Inflammatory macrophage treated with lipopolysaccharide for 4 hours (primary cell): ENCODE data around the gene NT5DC1.
A peak's percentile ranks its signal among the peaks of the same experiment; 100 is the strongest.
"Not testable (repeated sequence)": the region's sequence is repeated elsewhere in the genome, so short reads cannot be mapped to it uniquely, and the experiment has no call there.

Source experiments
- DNase-seq: peaks from one replicate; pipeline ENCODE4 v3.0.0-alpha.2; 2020

Gene NT5DC1

GRCh38 chr6:116094041-116094440, 6.6 kb upstream of the NT5DC1 start:
- no peak for DNase-seq

DNA sequence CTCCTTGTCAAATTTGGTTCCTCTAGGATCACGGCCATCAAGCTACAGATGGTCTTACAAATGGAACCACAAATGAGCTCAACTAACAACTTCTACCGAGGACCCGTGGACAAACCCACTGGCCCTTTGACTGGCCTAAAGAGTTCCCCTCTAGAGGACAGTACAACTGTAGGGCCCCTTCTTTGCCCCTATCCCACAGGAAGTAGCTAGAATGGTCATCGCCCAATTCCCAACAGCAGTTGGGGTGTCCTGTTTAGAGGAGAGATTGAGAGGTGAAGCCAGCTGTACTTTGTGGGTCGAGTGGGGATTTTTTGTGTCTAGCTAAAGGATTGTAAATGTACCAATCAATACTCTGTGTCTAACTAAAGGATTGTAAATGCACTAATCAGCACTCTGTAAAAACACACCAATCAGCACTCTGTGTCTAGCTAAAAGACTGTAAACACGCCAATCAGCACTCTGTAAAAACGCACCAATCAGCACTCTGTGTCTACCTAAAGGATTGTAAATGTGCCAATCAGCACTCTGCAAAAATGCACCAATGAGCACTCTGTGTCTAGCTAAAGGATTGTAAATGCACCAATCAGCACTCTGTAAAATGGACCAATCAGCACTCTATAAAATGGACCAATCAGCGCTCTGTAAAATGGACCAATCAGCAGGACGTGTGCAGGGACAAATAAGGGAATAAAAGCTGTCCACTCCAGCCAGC, 4.4 kb upstream of the NT5DC1 start:
- DNase-seq, result not testable (repeated sequence)

GRCh38 chr6:116096979-116097816, 3.5 kb upstream of the NT5DC1 start:
- DNase-seq, result peak; percentile 32

- no peak for DNase-seq
Observed at GRCh38 chr6:116099036-116099435, 1.6 kb upstream of the NT5DC1 start.

GRCh38 chr6:116101302-116101718, 657 bp downstream of the NT5DC1 start:
- DNase-seq, result no peak

- no peak for DNase-seq
Observed at GRCh38 chr6:116101790-116102189, 1.1 kb downstream of the NT5DC1 start.

DNA sequence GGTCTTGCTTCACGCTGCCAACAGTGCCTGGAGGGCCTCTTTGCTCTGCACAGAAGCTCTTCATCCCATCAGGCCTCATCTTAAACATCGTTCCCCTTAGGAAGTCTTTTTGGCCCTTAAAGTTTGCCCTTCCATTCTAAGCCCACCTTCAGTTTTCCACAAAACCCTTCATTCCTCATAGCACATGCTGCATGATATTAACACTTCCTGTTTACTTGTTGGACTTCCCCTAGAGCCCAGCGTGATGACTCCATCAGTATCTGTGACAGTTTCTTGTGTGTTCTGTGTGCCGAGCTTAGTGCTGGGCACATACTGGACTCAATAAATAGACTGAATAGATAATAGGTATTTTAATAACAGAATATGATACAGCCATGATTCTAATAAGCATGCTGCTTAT, 2.2 kb downstream of the NT5DC1 start:
- DNase-seq, result peak; percentile 45

- DNase-seq, result no peak
Observed at GRCh38 chr6:116104636-116105035, 4.0 kb downstream of the NT5DC1 start.

DNA sequence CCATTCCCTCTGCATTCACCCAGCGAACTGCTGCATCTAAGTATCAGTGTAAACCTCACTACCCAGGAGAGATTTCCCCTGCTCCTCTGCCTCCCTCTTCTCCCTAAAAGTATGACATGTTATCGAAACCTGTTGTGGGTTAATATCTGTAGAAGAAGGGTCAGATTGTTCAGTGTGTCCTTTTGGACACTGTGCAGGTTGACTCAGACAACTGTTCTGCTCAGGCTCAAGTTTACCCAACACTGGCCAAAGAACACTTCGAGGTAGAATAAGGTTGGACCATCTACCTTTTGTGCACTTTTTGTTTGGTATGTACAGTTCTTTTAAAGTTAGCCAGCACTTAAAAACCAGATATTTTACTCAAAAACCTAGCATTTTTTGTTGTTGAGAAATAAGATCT, 4.6 kb downstream of the NT5DC1 start:
- DNase-seq, result no peak

GRCh38 chr6:116106146-116106545, 5.5 kb downstream of the NT5DC1 start:
- no peak for DNase-seq

- DNase-seq, result no peak
Observed at GRCh38 chr6:116108836-116109235, 8.2 kb downstream of the NT5DC1 start.

- DNase-seq, result peak; percentile 37
Observed at GRCh38 chr6:116111552-116112528, 11.2 kb downstream of the NT5DC1 start.

- DNase-seq, result no peak
Observed at GRCh38 chr6:116113386-116113785, 12.7 kb downstream of the NT5DC1 start.

DNA sequence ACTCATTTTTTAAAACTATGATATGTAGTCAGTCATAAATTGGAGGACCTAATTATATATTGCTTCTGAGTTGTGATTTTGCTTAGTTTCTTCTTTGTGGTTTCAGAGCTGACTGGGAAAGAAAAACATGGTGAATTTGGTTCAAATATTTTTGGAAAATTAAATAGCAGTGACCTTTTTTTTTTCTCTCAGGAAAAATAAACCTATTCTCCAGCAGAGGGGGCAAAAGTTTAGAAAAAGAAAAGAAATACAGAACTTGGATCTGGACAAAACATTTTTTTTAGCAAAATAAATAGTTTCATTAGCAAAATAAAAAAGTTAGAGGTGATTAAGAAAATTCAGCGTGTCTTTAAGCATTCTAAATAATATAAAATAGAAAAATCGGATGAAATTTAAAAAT, 15.1 kb downstream of the NT5DC1 start:
- no peak for DNase-seq

DNA sequence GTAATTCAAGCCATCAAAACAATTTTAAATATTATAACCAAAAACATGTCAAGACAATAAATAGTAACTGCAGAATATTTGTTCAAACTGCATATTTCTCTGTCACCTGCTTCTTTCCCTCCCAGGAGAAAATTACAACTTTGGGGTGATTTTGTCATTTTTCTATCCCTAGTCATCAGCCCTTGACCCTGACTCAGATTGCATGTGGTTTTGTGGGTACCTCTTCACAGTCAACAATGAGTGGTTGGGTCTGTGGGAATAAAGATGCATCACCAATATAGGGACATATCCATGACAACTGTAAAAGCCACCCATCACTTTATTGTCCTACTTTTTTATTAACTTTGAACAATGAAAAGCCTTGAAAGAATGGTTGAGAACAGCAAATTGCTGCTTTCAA, 18.0 kb downstream of the NT5DC1 start:
- no peak for DNase-seq

DNA sequence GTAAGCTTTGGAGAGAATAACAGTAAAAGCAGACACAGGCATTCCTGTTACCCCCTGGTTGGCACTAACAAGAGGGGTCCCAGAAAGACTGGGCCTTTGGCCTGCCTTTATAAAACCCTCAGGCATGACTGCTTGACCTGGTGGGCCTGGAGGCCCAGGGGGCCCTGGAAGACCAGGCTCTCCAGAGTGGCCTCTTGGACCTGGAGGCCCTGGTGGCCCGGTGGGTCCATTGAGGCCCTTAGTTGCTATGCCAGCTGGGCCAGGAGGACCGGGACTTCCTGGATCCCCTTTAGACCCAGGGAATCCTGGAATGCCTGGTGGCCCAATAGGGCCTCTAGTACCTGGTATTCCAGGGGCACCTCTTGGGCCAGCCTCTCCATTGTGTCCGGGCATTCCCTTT, 19.8 kb downstream of the NT5DC1 start:
- no peak for DNase-seq

- no peak for DNase-seq
Observed at GRCh38 chr6:116126032-116126431, 25.4 kb downstream of the NT5DC1 start, which contains the start of gene COL10A1. TSS of gene COL10A1 (minus strand) at chr6:116126132. CDS start at chr6:116125492, 640 bp downstream.

DNA sequence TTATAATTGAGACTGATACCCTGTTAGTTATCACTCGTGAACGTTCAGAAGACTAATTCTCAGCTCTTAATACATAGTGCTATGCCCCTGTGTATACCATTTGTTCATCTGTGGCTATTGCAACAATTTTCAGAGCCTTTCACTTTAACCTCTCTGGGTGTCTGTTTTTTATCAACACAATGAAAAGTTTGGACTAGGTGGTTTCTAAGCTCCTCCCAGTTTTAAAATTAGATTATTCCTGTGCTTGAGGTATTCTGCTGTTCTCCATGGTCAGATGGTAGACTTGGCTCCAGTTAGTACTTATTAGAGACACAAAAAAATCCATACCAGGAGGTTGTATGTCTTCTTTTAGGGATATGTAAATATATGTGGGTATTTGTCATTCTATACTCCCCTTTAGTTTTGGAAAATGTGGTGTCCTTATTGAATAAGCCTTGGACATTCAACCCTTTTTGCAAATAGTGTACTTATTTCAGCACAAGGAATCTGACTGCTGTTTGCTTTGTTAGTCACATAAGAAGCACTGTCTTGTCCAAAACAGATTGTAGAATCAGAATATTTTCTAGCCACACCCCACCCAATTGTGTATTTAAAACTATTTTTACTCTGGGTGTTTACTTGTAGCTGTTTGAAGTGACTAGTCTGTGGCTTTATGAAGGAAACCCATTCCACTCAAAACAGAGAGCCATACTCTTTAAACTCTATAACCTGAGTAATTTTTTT, 27.3 kb downstream of the NT5DC1 start:
- no peak for DNase-seq

GRCh38 chr6:116133453-116133852, 32.8 kb downstream of the NT5DC1 start:
- no peak for DNase-seq

DNA sequence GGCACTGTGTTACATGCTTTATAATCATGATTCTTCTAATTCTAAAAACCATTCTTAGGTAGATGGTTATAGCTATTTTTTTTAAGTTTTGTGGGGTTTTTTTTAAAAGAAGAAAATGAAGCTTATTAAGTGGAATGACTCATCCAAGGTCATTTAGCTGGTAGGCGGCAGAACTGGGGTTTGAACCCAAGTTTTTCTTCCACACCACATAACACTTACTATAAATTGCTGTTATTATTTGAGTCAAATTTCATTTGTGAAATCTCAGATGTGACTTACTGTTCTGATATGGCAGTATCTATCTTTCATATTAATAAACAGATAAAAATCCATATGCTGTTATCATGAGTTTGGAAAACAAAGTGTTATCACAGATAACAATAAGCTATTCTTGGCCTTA, 35.7 kb downstream of the NT5DC1 start:
- no peak for DNase-seq

GRCh38 chr6:116136933-116137340, 36.3 kb downstream of the NT5DC1 start:
- no peak for DNase-seq

DNA sequence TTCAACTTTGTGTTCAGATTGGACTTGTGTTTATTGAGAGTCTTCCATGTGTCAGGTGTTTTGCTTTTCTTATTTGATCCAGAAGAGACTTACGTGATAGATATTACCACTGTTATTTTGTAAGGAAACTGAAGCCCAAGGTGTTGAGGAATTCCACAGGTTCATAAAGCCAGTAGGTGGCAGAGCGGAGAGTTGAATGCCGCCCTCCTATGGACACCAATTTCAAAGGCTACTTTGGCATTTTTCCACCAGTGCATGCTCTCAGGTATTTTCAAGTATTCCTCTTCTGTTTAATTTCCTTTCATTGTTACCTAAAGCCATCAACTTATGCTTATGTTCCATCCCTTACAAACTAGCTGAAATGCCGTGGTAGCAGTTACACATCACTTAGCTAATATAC, 39.3 kb downstream of the NT5DC1 start:
- DNase-seq, result no peak
